HAP-1 (cell line): ENCODE data around the gene SORCS2.
A peak's percentile ranks its signal among the peaks of the same experiment; 100 is the strongest.

Source experiments
- DNase-seq, 2 experiments: peaks; one replicate each; pipeline ENCODE4 v3.0.0-alpha.2; 2016 to 2020; ENCODE audit warnings: low spot score in 2 of 2
- H3K27me3 ChIP-seq: fragments of 250-450 bp; sonication (Bioruptor Pico); 2 replicates; pipeline ENCODE4 v1.5.1; 2020; ENCODE audit warnings: low read depth, mild to moderate bottlenecking, moderate library complexity
- H3K36me3 ChIP-seq: fragments of 250-450 bp; sonication (Bioruptor Pico); replicated peaks from 2 replicates; pipeline ENCODE4 v1.5.1; 2020; ENCODE audit warnings: mild to moderate bottlenecking
- H3K4me1 ChIP-seq: fragments of 250-450 bp; sonication (Bioruptor Pico); 2 replicates; pipeline ENCODE4 v1.5.1; 2020; ENCODE audit warnings: mild to moderate bottlenecking
- H3K4me3 ChIP-seq: fragments of 250-450 bp; sonication (Bioruptor Pico); 2 replicates; pipeline ENCODE4 v1.5.1; 2020; ENCODE audit warnings: mild to moderate bottlenecking, moderate library complexity
- H3K9me3 ChIP-seq: fragments of 250-450 bp; sonication (Bioruptor Pico); 2 replicates; pipeline ENCODE4 v1.5.1; 2020; ENCODE audit warnings: mild to moderate bottlenecking, moderate library complexity
- in situ Hi-C: fragments of 300-500 bp; cut with MboI; formaldehyde crosslinking; loops from 3 replicates; pipeline ENCODE4 v1.14.3; 2020; ENCODE audit warnings: low sequenced_read_pairs, inconsistent platforms, mixed read lengths

The SORCS2 gene

GRCh38 chr4:7713757-7714156 is 521.4 kb downstream of the SORCS2 start:
- DNase-seq = no peak
- in situ Hi-C loops = loop anchor here (25.0 kb wide), 1 partner anchor 526 kb away; the partner anchor contains the start of gene SORCS2
- no peaks in the 10 kb centered on the region for H3K9me3 ChIP-seq

DNA sequence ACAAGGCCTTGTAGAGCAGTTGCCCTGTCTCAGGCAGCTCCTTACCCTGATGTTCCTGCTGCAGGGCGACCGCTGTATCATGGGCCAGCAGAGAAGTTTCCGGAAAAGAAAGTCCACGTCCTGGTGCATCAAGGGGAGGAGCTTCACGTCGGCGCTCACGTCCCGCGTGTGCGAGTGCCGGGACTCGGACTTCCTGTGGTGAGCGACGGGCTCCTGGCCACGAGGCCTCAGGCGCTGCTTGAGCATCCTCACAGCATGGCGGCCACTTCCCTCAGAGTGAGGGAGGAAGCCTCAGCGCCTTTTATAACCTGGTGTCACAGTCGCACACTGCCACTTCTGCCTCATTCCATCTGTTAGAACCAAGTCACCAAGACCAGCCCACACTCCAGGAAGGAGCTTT is 521.8 kb downstream of the SORCS2 start:
- Histone ChIP-seq H3K4me3 (no peak overlapping the region), H3K36me3 (no peaks in the 10 kb centered on the region), H3K4me1 (no peaks in the 10 kb centered on the region), H3K27me3 (peaks cover 2% of the 10 kb centered on the region), H3K9me3 (no peaks in the 10 kb centered on the region)
- DNase-seq = no peak
- in situ Hi-C loops = loop anchor here (25.0 kb wide), 1 partner anchor 527 kb away; the partner anchor contains the start of gene SORCS2

More at GRCh38 chr4:7713757-7714156, 521.4 kb downstream of the SORCS2 start:
- Histone ChIP-seq H3K4me1 (no peaks in the 10 kb centered on the region), H3K4me3 (no peak overlapping the region), H3K27me3 (no peaks in the 10 kb centered on the region), H3K36me3 (no peaks in the 10 kb centered on the region)

DNA sequence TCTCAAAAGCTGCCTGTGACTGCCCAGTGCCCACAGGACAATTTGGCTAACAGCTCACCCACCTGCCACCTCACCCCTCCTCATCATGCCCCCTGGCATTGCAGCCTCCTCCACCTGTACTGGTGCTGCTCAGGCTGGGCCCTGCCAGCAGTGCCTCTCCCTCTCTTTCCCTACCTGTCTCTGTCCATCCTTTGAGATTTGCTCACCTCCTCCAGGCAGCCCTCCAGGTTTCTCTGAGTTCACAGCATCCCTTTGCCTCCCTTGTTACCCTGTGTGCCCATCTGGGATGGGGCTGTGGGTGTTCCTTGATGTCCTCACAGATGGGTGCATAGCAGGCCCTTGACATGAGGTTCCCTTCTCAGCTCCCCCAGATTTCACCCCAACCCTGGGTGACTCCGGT is 522.4 kb downstream of the SORCS2 start:
- Histone ChIP-seq H3K4me1 (no peaks in the 10 kb centered on the region), H3K36me3 (no peaks in the 10 kb centered on the region), H3K9me3 (no peaks in the 10 kb centered on the region), H3K27me3 (peaks cover 7% of the 10 kb centered on the region), H3K4me3 (no peak overlapping the region)
- no peak for DNase-seq
- in situ Hi-C loops = loop anchor here (25.0 kb wide), 1 partner anchor 527 kb away; the partner anchor contains the start of gene SORCS2

GRCh38 chr4:7715271-7716009 is 523.1 kb downstream of the SORCS2 start:
- in situ Hi-C loops = loop anchor here (25.0 kb wide), 1 partner anchor 528 kb away; the partner anchor contains the start of gene SORCS2
- Histone ChIP-seq H3K27me3 (peaks cover 13% of the 10 kb centered on the region), H3K9me3 (no peaks in the 10 kb centered on the region), H3K4me1 (no peaks in the 10 kb centered on the region), H3K4me3 (no peak overlapping the region), H3K36me3 (no peaks in the 10 kb centered on the region)
- DNase-seq = no peak

DNA sequence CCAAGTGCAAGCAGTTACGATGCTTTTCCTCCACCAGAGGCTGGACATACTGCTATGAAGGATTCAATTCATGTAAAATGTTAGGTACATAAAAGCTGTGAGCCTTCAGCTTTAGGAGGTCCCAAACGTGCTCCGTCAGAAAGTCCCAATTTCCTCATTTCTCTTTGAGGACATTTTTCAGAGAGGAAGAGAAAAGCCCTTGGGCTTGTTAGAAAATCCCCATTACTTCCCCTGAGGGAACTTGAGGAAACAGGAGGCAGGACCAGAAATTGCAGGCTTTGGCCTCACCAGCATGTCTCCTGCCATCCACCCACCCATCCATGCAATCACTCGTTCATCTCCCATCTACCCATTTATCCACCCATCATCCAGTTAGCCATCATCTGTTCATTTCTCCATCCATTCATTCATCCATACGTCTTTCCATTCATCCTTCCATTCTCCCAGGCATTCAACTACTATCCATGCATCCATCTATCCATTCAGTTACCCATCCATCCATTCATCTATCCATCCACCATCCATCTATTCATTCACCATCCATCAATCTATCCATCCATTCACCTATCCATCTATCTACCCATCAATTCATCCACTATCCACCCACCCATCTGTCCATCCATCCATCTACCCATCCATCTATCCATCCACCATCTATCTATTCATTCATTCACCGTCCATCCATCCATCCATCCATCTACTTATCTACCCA is 523.8 kb downstream of the SORCS2 start:
- no peak for DNase-seq
- H3K9me3 ChIP-seq = no peaks in the 10 kb centered on the region
- H3K4me1 ChIP-seq = no peaks in the 10 kb centered on the region
- in situ Hi-C loops = loop anchor here (25.0 kb wide), 1 partner anchor 529 kb away; the partner anchor contains the start of gene SORCS2
- peaks cover 17% of the 10 kb centered on the region for H3K27me3 ChIP-seq
- H3K36me3 ChIP-seq = no peaks in the 10 kb centered on the region
- H3K4me3 ChIP-seq = no peak overlapping the region

- H3K4me3 ChIP-seq = no peak overlapping the region
- no peaks in the 10 kb centered on the region for H3K4me1 ChIP-seq
- no peak for DNase-seq
- no peaks in the 10 kb centered on the region for H3K36me3 ChIP-seq
- no peaks in the 10 kb centered on the region for H3K9me3 ChIP-seq
- peaks cover 17% of the 10 kb centered on the region for H3K27me3 ChIP-seq
- in situ Hi-C loops = loop anchor here (25.0 kb wide), 1 partner anchor 530 kb away; the partner anchor contains the start of gene SORCS2
Measured at GRCh38 chr4:7717161-7717560, 524.8 kb downstream of the SORCS2 start.

DNA sequence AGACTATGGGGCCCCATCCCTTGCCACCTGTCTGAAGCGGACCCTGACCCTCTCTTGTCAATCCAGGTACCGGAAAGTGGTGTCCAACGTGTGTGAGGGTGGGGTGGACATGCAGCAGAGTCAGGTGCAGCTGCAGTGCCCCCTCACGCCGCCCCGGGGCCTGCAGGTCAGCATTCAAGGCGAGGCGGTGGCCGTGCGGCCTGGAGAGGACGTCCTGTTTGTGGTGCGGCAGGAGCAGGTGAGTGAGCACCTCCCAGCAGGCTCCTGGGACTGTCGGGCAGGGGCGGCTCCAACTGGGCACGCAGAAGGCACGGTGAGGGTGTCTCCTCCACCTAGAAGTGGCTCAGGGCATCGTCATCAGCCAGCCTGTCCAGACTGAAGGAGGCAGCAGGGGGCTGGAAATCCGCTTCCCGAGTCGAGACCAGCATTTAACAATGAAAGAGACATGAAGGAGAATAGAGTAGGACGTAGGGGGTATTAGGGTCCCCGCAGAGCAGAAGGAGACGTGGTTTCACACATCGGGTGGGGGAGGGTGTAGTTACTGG is 525.7 kb downstream of the SORCS2 start:
- no peak for DNase-seq
- H3K9me3 ChIP-seq = no peaks in the 10 kb centered on the region
- H3K4me1 ChIP-seq = no peaks in the 10 kb centered on the region
- H3K36me3 ChIP-seq = no peaks in the 10 kb centered on the region
- peaks cover 17% of the 10 kb centered on the region for H3K27me3 ChIP-seq
- in situ Hi-C loops = loop anchor here (25.0 kb wide), 1 partner anchor 531 kb away; the partner anchor contains the start of gene SORCS2
- H3K4me3 ChIP-seq = no peak overlapping the region

- in situ Hi-C loops = loop anchor here (25.0 kb wide), 1 partner anchor 532 kb away; the partner anchor contains the start of gene SORCS2
- Histone ChIP-seq H3K4me1 (no peaks in the 10 kb centered on the region), H3K27me3 (peaks cover 17% of the 10 kb centered on the region), H3K36me3 (no peaks in the 10 kb centered on the region), H3K9me3 (no peaks in the 10 kb centered on the region), H3K4me3 (peak overlapping the region; percentile 17)
- peak; percentile 13 to 91 for DNase-seq
Measured at GRCh38 chr4:7719354-7720174, 527.2 kb downstream of the SORCS2 start.

DNA sequence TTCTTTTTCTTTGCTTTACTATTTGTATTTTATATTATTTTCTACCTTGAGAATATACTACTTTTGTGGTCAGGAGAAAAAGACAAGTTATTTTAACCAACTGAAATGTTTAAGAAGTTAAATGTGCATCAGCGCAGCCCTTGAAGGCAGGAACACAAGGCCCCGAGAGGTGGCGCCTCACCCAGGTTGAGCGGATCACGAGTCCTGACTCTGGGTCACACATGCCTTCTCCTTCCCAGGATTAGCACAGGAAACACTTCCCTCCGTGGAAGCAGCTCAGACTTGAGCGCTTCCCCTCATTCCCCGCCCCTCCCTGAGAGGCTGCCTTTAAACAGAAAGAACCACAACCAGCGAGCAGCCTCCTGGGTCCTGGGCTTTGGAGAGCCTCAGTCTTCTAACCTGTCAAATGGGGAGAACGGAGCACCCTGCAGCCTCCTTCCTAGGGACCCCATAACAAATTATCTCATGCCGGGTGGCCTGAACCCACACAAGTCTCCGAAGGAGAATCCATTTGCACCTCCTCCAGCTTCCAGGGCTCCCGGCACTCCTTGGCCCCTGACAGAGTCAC is 529.7 kb downstream of the SORCS2 start:
- H3K4me1 ChIP-seq = no peaks in the 10 kb centered on the region
- in situ Hi-C loops = loop anchor here (25.0 kb wide), 1 partner anchor 535 kb away; the partner anchor contains the start of gene SORCS2
- DNase-seq = peak in 1 of 2 experiments; percentile 48
- H3K36me3 ChIP-seq = no peaks in the 10 kb centered on the region
- H3K27me3 ChIP-seq = peaks cover 17% of the 10 kb centered on the region
- H3K4me3 ChIP-seq = no peak overlapping the region
- no peaks in the 10 kb centered on the region for H3K9me3 ChIP-seq

GRCh38 chr4:7722766-7723387 is 530.5 kb downstream of the SORCS2 start:
- no peaks in the 10 kb centered on the region for H3K4me1 ChIP-seq
- H3K9me3 ChIP-seq = no peaks in the 10 kb centered on the region
- in situ Hi-C loops = loop anchor here (25.0 kb wide), 1 partner anchor 536 kb away; the partner anchor contains the start of gene SORCS2
- no peak for DNase-seq
- H3K27me3 ChIP-seq = peaks cover 17% of the 10 kb centered on the region
- H3K36me3 ChIP-seq = no peaks in the 10 kb centered on the region
- H3K4me3 ChIP-seq = no peak overlapping the region

- Histone ChIP-seq H3K4me3 (no peak overlapping the region), H3K36me3 (no peaks in the 10 kb centered on the region), H3K27me3 (peaks cover 17% of the 10 kb centered on the region), H3K9me3 (no peaks in the 10 kb centered on the region), H3K4me1 (no peaks in the 10 kb centered on the region)
- no peak for DNase-seq
- in situ Hi-C loops = loop anchor here (25.0 kb wide), 1 partner anchor 536 kb away; the partner anchor contains the start of gene SORCS2
Measured at GRCh38 chr4:7723625-7724024, 531.3 kb downstream of the SORCS2 start.

- in situ Hi-C loops = no loop called here
- no peak overlapping the region for H3K4me3 ChIP-seq
- no peaks in the 10 kb centered on the region for H3K36me3 ChIP-seq
- H3K4me1 ChIP-seq = no peaks in the 10 kb centered on the region
- DNase-seq = no peak
- no peaks in the 10 kb centered on the region for H3K9me3 ChIP-seq
- H3K27me3 ChIP-seq = peaks cover 6% of the 10 kb centered on the region; the same call in 1 of the 2 replicates
Measured at GRCh38 chr4:7725951-7726350, 533.6 kb downstream of the SORCS2 start.
